Effector memory CD8-positive, alpha-beta T cell (primary cell): Measurements from ENCODE around the gene NCAM2.

ENCODE experiments used
- ATAC-seq: fragments of 150-1000 bp; cut with Tn5 transposase; replicated peaks from 2 replicates; pipeline ENCODE4 v1.10.0; 2021; ENCODE audit warnings: mild to moderate bottlenecking, moderate library complexity
- DNase-seq, 3 experiments: peaks; one replicate each; pipeline ENCODE4 v3.0.0; 2021
- H3K27ac Mint-ChIP-seq, 2 donors: one replicate each; pipeline ENCODE4 v1.8.0; 2022; ENCODE audit warnings: mild to moderate bottlenecking in 2 of 2, mixed read lengths in 2 of 2, moderate library complexity in 2 of 2
- H3K27me3 Mint-ChIP-seq, 2 donors: one replicate each; pipeline ENCODE4 v1.8.0; 2022; ENCODE audit warnings: mixed read lengths in 2 of 2
- H3K36me3 Mint-ChIP-seq: one replicate; pipeline ENCODE4 v1.8.0; 2022; ENCODE audit warnings: mild to moderate bottlenecking, moderate library complexity, mixed read lengths; ENCODE audit not compliant: insufficient read depth
- H3K4me1 Mint-ChIP-seq, 2 donors: one replicate each; pipeline ENCODE4 v1.8.0; 2022; ENCODE audit warnings: low read depth in 2 of 2, mixed read lengths in 2 of 2
- H3K4me3 Mint-ChIP-seq, 2 donors: one replicate each; pipeline ENCODE4 v1.8.0; 2022; ENCODE audit warnings: mild to moderate bottlenecking in 2 of 2, mixed read lengths in 2 of 2, moderate library complexity in 2 of 2
- H3K9me3 Mint-ChIP-seq, 2 donors: one replicate each; pipeline ENCODE4 v1.8.0; 2022; ENCODE audit warnings: mixed read lengths in 2 of 2

NCAM2 gene

GRCh38 chr21:21001591-21002100, 3.4 kb downstream of the NCAM2 start:
- Mint-ChIP-seq H3K4me1 (peaks cover 0 to 2% of the 10 kb centered on the region in 2 donors), H3K4me3 (no peak overlapping the region), H3K27me3 (no peaks in the 10 kb centered on the region), H3K36me3 (no peaks in the 10 kb centered on the region), H3K27ac (no peak overlapping the region), H3K9me3 (peaks cover 0 to 6% of the 10 kb centered on the region in 2 donors)
- ATAC-seq: no peak
- no peak for DNase-seq

GRCh38 chr21:21002153-21002552, 3.9 kb downstream of the NCAM2 start:
- DNase-seq: no peak
- ATAC-seq: no peak
- Mint-ChIP-seq H3K9me3 (peaks cover 0 to 6% of the 10 kb centered on the region in 2 donors), H3K36me3 (no peaks in the 10 kb centered on the region), H3K4me3 (no peak overlapping the region), H3K4me1 (no peaks in the 10 kb centered on the region), H3K27ac (no peak overlapping the region), H3K27me3 (no peaks in the 10 kb centered on the region)

- Mint-ChIP-seq H3K4me1 (no peaks in the 10 kb centered on the region), H3K4me3 (no peak overlapping the region), H3K9me3 (peaks cover 0 to 6% of the 10 kb centered on the region in 2 donors), H3K27me3 (no peaks in the 10 kb centered on the region), H3K27ac (no peak overlapping the region), H3K36me3 (no peaks in the 10 kb centered on the region)
- DNase-seq (no peak), ATAC-seq (no peak)
Observed at GRCh38 chr21:21003701-21004100, 5.5 kb downstream of the NCAM2 start.

- H3K4me3 Mint-ChIP-seq: no peak overlapping the region
- H3K27me3 Mint-ChIP-seq: no peaks in the 10 kb centered on the region
- H3K36me3 Mint-ChIP-seq: no peaks in the 10 kb centered on the region
Observed at GRCh38 chr21:21007606-21008005, 9.4 kb downstream of the NCAM2 start.

GRCh38 chr21:21010228-21010627, 12.0 kb downstream of the NCAM2 start:
- Mint-ChIP-seq H3K4me3 (no peak overlapping the region), H3K27me3 (no peaks in the 10 kb centered on the region), H3K4me1 (no peaks in the 10 kb centered on the region), H3K9me3 (peaks cover 7 to 12% of the 10 kb centered on the region in 2 donors), H3K27ac (no peak overlapping the region), H3K36me3 (no peaks in the 10 kb centered on the region)
- no peak for ATAC-seq
- no peak for DNase-seq

More at GRCh38 chr21:21007606-21008005, 9.4 kb downstream of the NCAM2 start:
- Mint-ChIP-seq H3K27ac (no peak overlapping the region), H3K4me1 (no peaks in the 10 kb centered on the region), H3K9me3 (peaks cover 0 to 9% of the 10 kb centered on the region in 2 donors)
- ATAC-seq: no peak
- no peak for DNase-seq

- ATAC-seq: no peak
Observed at GRCh38 chr21:21010698-21011097, 12.5 kb downstream of the NCAM2 start.

GRCh38 chr21:21018821-21019220, 20.6 kb downstream of the NCAM2 start:
- ATAC-seq (no peak), DNase-seq (no peak)
- no peaks in the 10 kb centered on the region for H3K4me1 Mint-ChIP-seq
- no peaks in the 10 kb centered on the region for H3K27me3 Mint-ChIP-seq
- H3K9me3 Mint-ChIP-seq: peaks cover 7 to 9% of the 10 kb centered on the region in 2 donors
- H3K4me3 Mint-ChIP-seq: no peak overlapping the region
- H3K36me3 Mint-ChIP-seq: peaks cover 4% of the 10 kb centered on the region
- H3K27ac Mint-ChIP-seq: no peak overlapping the region

More at GRCh38 chr21:21010698-21011097, 12.5 kb downstream of the NCAM2 start:
- Mint-ChIP-seq H3K27me3 (no peaks in the 10 kb centered on the region), H3K36me3 (no peaks in the 10 kb centered on the region), H3K27ac (no peak overlapping the region), H3K4me3 (no peak overlapping the region), H3K4me1 (no peaks in the 10 kb centered on the region), H3K9me3 (peaks cover 7 to 12% of the 10 kb centered on the region in 2 donors)
- no peak for DNase-seq

- Mint-ChIP-seq H3K9me3 (peaks cover 4 to 7% of the 10 kb centered on the region in 2 donors), H3K27me3 (no peaks in the 10 kb centered on the region), H3K4me1 (no peaks in the 10 kb centered on the region), H3K4me3 (no peak overlapping the region), H3K27ac (no peak overlapping the region), H3K36me3 (peaks cover 4% of the 10 kb centered on the region)
- ATAC-seq: no peak
- DNase-seq: no peak
Observed at GRCh38 chr21:21019681-21020080, 21.5 kb downstream of the NCAM2 start.

- H3K9me3 Mint-ChIP-seq: peaks cover 0 to 5% of the 10 kb centered on the region in 2 donors
- H3K36me3 Mint-ChIP-seq: no peaks in the 10 kb centered on the region
Observed at GRCh38 chr21:21025742-21026141, 27.5 kb downstream of the NCAM2 start.

GRCh38 chr21:21028275-21028820, 30.1 kb downstream of the NCAM2 start:
- Mint-ChIP-seq H3K27me3 (no peaks in the 10 kb centered on the region), H3K4me1 (no peaks in the 10 kb centered on the region), H3K27ac (no peak overlapping the region), H3K36me3 (no peaks in the 10 kb centered on the region), H3K4me3 (no peak overlapping the region), H3K9me3 (peaks cover 0 to 3% of the 10 kb centered on the region in 2 donors)
- DNase-seq (no peak), ATAC-seq (no peak)

More at GRCh38 chr21:21025742-21026141, 27.5 kb downstream of the NCAM2 start:
- H3K4me1 Mint-ChIP-seq: no peaks in the 10 kb centered on the region
- no peak overlapping the region for H3K27ac Mint-ChIP-seq
- no peak overlapping the region for H3K4me3 Mint-ChIP-seq
- ATAC-seq (no peak), DNase-seq (no peak)
- no peaks in the 10 kb centered on the region for H3K27me3 Mint-ChIP-seq

GRCh38 chr21:21029164-21029563, 31.0 kb downstream of the NCAM2 start:
- H3K27me3 Mint-ChIP-seq: no peaks in the 10 kb centered on the region

GRCh38 chr21:21030311-21030710, 32.1 kb downstream of the NCAM2 start:
- ATAC-seq (no peak), DNase-seq (no peak)
- H3K36me3 Mint-ChIP-seq: no peaks in the 10 kb centered on the region
- H3K27me3 Mint-ChIP-seq: no peaks in the 10 kb centered on the region
- peaks cover 0 to 3% of the 10 kb centered on the region in 2 donors for H3K9me3 Mint-ChIP-seq
- no peaks in the 10 kb centered on the region for H3K4me1 Mint-ChIP-seq
- no peak overlapping the region for H3K4me3 Mint-ChIP-seq
- H3K27ac Mint-ChIP-seq: no peak overlapping the region

More at GRCh38 chr21:21029164-21029563, 31.0 kb downstream of the NCAM2 start:
- H3K4me1 Mint-ChIP-seq: no peaks in the 10 kb centered on the region
- DNase-seq (no peak), ATAC-seq (no peak)
- H3K4me3 Mint-ChIP-seq: no peak overlapping the region
- peaks cover 0 to 3% of the 10 kb centered on the region in 2 donors for H3K9me3 Mint-ChIP-seq
- H3K27ac Mint-ChIP-seq: no peak overlapping the region
- H3K36me3 Mint-ChIP-seq: no peaks in the 10 kb centered on the region

- ATAC-seq: no peak
- Mint-ChIP-seq H3K27ac (no peak overlapping the region), H3K27me3 (no peaks in the 10 kb centered on the region), H3K4me3 (no peak overlapping the region), H3K36me3 (no peaks in the 10 kb centered on the region), H3K9me3 (peaks cover 0 to 3% of the 10 kb centered on the region in 2 donors), H3K4me1 (no peaks in the 10 kb centered on the region)
- no peak for DNase-seq
Observed at GRCh38 chr21:21034036-21034435, 35.8 kb downstream of the NCAM2 start.

- no peak for DNase-seq
- no peak overlapping the region for H3K27ac Mint-ChIP-seq
- no peak for ATAC-seq
- H3K27me3 Mint-ChIP-seq: no peaks in the 10 kb centered on the region
- H3K9me3 Mint-ChIP-seq: peaks cover 0 to 3% of the 10 kb centered on the region in 2 donors
- H3K36me3 Mint-ChIP-seq: no peaks in the 10 kb centered on the region
- H3K4me1 Mint-ChIP-seq: no peaks in the 10 kb centered on the region
- H3K4me3 Mint-ChIP-seq: no peak overlapping the region
Observed at GRCh38 chr21:21039624-21040170, 41.5 kb downstream of the NCAM2 start.
